ENCODE results near the gene CCL1.

Gene CCL1

DNA sequence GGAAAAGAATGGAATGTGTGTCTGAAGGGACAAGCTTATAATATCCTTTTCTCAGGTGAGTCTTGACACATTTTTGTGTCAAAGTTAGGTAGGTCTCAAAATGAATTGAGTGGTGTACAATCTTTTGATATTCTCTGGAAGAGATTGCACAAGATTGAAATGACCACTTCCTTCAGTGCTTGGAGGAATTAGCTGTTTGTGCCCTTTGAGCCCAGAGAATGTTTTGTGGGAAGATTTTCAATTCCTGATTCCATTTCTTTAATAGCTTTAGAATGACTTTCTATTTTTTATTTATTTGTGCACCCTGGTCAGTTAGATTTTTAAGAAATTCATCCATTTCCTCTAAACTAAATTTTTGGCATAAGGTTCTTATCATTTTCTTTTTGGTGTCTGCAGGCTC is 8.4 kb downstream of the CCL1 start:
- H3K27me3 ChIP-seq (replicated peaks in 2 of 5; ENCODE audit: control insufficient read depth in 4 of 5, insufficient read depth in 5 of 5, low read length in 4 of 5): peaks cover 0 to 2% (median 0%) of the 10 kb centered on the region in 5 experiments
- H3K36me3 ChIP-seq (ENCODE audit: control insufficient read depth in 4 of 4, insufficient read depth in 4 of 4, low read length in 3 of 4): no peaks in the 10 kb centered on the region
- DNase-seq: no peak
- H3K9me3 ChIP-seq (ENCODE audit: control extremely low read depth in 1 of 5, control insufficient read depth in 4 of 5, insufficient read depth in 2 of 5, low read depth in 1 of 5, low read length in 4 of 5): no peaks in the 10 kb centered on the region
- POLR2A ChIA-PET: no interaction called here
- CTCF ChIA-PET: interaction anchor here (11.9 kb wide), 1 partner anchor 152 kb away, joined by 318 read pairs; no protein-coding TSS in a partner anchor
- H3K4me3 ChIP-seq (ENCODE audit: control insufficient read depth in 1 of 7, extremely low read depth in 1 of 7, insufficient read depth in 4 of 7, low read depth in 2 of 7, low read length in 6 of 7): no peak overlapping the region
- no peak overlapping the region for H3K27ac ChIP-seq (ENCODE audit: insufficient read depth in 1 of 2, low read depth in 1 of 2, low read length in 2 of 2, poor library complexity in 1 of 2, severe bottlenecking in 2 of 2)
- peaks cover 0 to 2% (median 0%) of the 10 kb centered on the region in 4 experiments for H3K4me1 ChIP-seq (ENCODE audit: control extremely low read depth in 1 of 4, control insufficient read depth in 4 of 4, insufficient read depth in 4 of 4, low read length in 3 of 4)

DNA sequence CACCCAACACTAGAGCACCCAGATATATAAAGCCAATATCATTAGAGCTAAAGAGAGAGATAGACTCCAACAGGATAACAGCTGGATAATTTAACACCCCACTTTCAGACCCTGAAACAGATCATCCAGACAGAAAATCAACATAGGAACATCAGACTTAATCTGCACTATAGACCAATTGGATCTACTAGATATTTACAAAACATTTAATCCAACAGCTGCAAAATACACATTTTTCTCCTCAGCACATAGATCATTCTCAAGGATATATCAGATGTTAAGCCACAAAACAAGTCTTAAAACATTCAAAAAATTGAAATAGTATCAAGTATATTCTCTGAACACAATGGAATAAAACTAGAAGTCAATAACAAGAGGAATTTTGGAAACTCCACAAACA is 10.8 kb downstream of the CCL1 start:
- H3K27ac ChIP-seq (ENCODE audit: insufficient read depth in 1 of 2, low read depth in 1 of 2, low read length in 2 of 2, poor library complexity in 1 of 2, severe bottlenecking in 2 of 2): no peak overlapping the region
- no peaks in the 10 kb centered on the region for H3K36me3 ChIP-seq (ENCODE audit: control insufficient read depth in 4 of 4, insufficient read depth in 4 of 4, low read length in 3 of 4)
- ChIA-PET POLR2A (no interaction called here), CTCF (interaction anchor here (1.0 to 1.3 kb wide), 2 partner anchors 9 to 150 kb away, joined by 6 read pairs; no protein-coding TSS in a partner anchor)
- DNase-seq: no peak
- H3K9me3 ChIP-seq (ENCODE audit: control extremely low read depth in 1 of 5, control insufficient read depth in 4 of 5, insufficient read depth in 2 of 5, low read depth in 1 of 5, low read length in 4 of 5): no peaks in the 10 kb centered on the region
- peaks cover 0 to 4% (median 0%) of the 10 kb centered on the region in 5 experiments for H3K27me3 ChIP-seq (replicated peaks in 2 of 5; ENCODE audit: control insufficient read depth in 4 of 5, insufficient read depth in 5 of 5, low read length in 4 of 5)
- no peaks in the 10 kb centered on the region for H3K4me1 ChIP-seq (ENCODE audit: control extremely low read depth in 1 of 4, control insufficient read depth in 4 of 4, insufficient read depth in 4 of 4, low read length in 3 of 4)
- no peak overlapping the region for H3K4me3 ChIP-seq (ENCODE audit: control insufficient read depth in 1 of 7, extremely low read depth in 1 of 7, insufficient read depth in 4 of 7, low read depth in 2 of 7, low read length in 6 of 7)

DNA sequence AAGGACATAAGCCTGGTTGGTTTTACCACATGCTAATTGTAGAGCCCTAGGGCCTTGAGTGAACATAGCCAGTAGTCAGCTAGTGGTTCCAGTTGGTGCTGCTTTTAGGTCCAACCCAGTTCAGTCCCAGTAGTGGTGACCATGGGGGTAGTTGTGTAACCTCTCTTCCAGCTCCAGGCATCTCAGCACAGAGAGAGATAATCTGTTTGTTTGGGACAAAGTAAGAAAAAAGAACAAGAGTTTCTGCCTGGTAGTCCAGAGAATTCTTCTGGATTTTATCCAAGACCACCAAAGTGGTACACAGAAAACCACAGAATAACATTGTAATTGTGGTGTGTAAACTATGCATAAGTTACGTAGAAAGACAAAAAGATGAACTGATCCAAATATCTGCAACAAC is 11.9 kb downstream of the CCL1 start:
- no CpG with 5 or more reads among the region's 1 CpG for WGBS (ENCODE audit: insufficient coverage)
- Histone ChIP-seq H3K36me3 (ENCODE audit: control insufficient read depth in 4 of 4, insufficient read depth in 4 of 4, low read length in 3 of 4) (no peaks in the 10 kb centered on the region), H3K27ac (ENCODE audit: insufficient read depth in 1 of 2, low read depth in 1 of 2, low read length in 2 of 2, poor library complexity in 1 of 2, severe bottlenecking in 2 of 2) (no peak overlapping the region), H3K27me3 (replicated peaks in 2 of 5; ENCODE audit: control insufficient read depth in 4 of 5, insufficient read depth in 5 of 5, low read length in 4 of 5) (peaks cover 0 to 4% (median 0%) of the 10 kb centered on the region in 5 experiments), H3K4me3 (ENCODE audit: control insufficient read depth in 1 of 7, extremely low read depth in 1 of 7, insufficient read depth in 4 of 7, low read depth in 2 of 7, low read length in 6 of 7) (no peak overlapping the region), H3K9me3 (ENCODE audit: control extremely low read depth in 1 of 5, control insufficient read depth in 4 of 5, insufficient read depth in 2 of 5, low read depth in 1 of 5, low read length in 4 of 5) (no peaks in the 10 kb centered on the region), H3K4me1 (ENCODE audit: control extremely low read depth in 1 of 4, control insufficient read depth in 4 of 4, insufficient read depth in 4 of 4, low read length in 3 of 4) (no peaks in the 10 kb centered on the region)
- POLR2A ChIA-PET: no interaction called here
- CTCF ChIA-PET: interaction anchor here (2.6 kb wide), 1 partner anchor 10 kb away, joined by 13 read pairs; no protein-coding TSS in a partner anchor
- DNase-seq: no peak

DNA sequence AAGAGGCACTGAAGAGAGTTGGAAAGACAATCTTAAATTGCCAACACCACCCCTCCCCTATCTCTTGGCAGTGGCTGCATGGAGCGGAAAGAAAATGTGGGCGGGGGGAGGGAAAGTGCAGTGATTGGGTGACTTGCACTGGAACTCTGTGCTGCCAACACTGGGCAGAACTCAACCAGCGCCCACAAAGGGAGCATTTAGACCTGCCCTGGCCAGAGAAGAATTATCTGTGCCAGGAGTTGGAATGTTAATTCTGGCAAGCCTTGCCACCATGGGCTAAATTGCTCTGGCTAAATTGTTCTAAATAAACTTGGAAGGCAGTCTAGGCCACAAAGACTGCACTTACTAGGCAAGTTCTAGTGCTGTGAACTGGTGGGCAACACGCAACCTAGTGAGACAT is 13.3 kb downstream of the CCL1 start:
- Histone ChIP-seq H3K9me3 (ENCODE audit: control extremely low read depth in 1 of 5, control insufficient read depth in 4 of 5, insufficient read depth in 2 of 5, low read depth in 1 of 5, low read length in 4 of 5) (no peaks in the 10 kb centered on the region), H3K4me3 (ENCODE audit: control insufficient read depth in 1 of 7, extremely low read depth in 1 of 7, insufficient read depth in 4 of 7, low read depth in 2 of 7, low read length in 6 of 7) (no peak overlapping the region), H3K36me3 (ENCODE audit: control insufficient read depth in 4 of 4, insufficient read depth in 4 of 4, low read length in 3 of 4) (no peaks in the 10 kb centered on the region), H3K4me1 (ENCODE audit: control extremely low read depth in 1 of 4, control insufficient read depth in 4 of 4, insufficient read depth in 4 of 4, low read length in 3 of 4) (no peaks in the 10 kb centered on the region), H3K27me3 (replicated peaks in 2 of 5; ENCODE audit: control insufficient read depth in 4 of 5, insufficient read depth in 5 of 5, low read length in 4 of 5) (peaks cover 0 to 4% (median 0%) of the 10 kb centered on the region in 5 experiments), H3K27ac (ENCODE audit: insufficient read depth in 1 of 2, low read depth in 1 of 2, low read length in 2 of 2, poor library complexity in 1 of 2, severe bottlenecking in 2 of 2) (no peak overlapping the region)
- DNase-seq: no peak
- CTCF ChIA-PET: interaction anchor here (0.6 to 2.7 kb wide), 3 partner anchors 11 to 149 kb away, joined by 7 to 13 read pairs (median 12); no protein-coding TSS in a partner anchor
- POLR2A ChIA-PET: interaction anchor here (0.6 to 0.7 kb wide), 2 partner anchors 13 to 41 kb away, joined by 3 to 4 read pairs; partner anchors contain the start of gene CCL1
- 100% methylated on average over 4 of the region's 4 CpGs for WGBS (ENCODE audit: insufficient coverage)

DNA sequence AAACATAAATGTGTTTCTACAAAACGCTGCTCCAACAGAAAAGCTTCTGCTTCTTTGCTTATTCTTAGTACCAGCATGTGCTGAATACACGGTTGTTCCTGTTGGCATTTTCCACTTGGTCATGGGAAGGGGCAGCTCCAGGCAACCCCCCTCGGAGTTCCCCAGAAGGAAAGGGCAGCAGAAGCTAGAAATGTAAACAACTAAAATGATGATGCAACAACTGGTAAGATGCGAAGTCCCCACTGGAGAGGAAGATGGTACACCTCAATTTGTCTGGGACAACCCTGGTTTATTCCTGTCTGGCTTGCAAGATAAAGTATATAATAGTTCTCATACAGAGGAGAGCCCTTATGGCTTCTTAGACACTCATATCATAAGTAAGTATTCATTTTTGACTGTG is 16.0 kb downstream of the CCL1 start:
- 68% methylated on average over 3 of the region's 4 CpGs for WGBS (ENCODE audit: insufficient coverage)
- Histone ChIP-seq H3K36me3 (ENCODE audit: control insufficient read depth in 4 of 4, insufficient read depth in 4 of 4, low read length in 3 of 4) (no peaks in the 10 kb centered on the region), H3K4me1 (ENCODE audit: control extremely low read depth in 1 of 4, control insufficient read depth in 4 of 4, insufficient read depth in 4 of 4, low read length in 3 of 4) (no peaks in the 10 kb centered on the region), H3K27me3 (replicated peaks in 2 of 5; ENCODE audit: control insufficient read depth in 4 of 5, insufficient read depth in 5 of 5, low read length in 4 of 5) (peaks cover 0 to 4% (median 0%) of the 10 kb centered on the region in 5 experiments), H3K9me3 (ENCODE audit: control extremely low read depth in 1 of 5, control insufficient read depth in 4 of 5, insufficient read depth in 2 of 5, low read depth in 1 of 5, low read length in 4 of 5) (no peaks in the 10 kb centered on the region), H3K27ac (ENCODE audit: insufficient read depth in 1 of 2, low read depth in 1 of 2, low read length in 2 of 2, poor library complexity in 1 of 2, severe bottlenecking in 2 of 2) (no peak overlapping the region), H3K4me3 (ENCODE audit: control insufficient read depth in 1 of 7, extremely low read depth in 1 of 7, insufficient read depth in 4 of 7, low read depth in 2 of 7, low read length in 6 of 7) (no peak overlapping the region)
- ChIA-PET POLR2A (no interaction called here), CTCF (no interaction called here)
- no peak for DNase-seq

DNA sequence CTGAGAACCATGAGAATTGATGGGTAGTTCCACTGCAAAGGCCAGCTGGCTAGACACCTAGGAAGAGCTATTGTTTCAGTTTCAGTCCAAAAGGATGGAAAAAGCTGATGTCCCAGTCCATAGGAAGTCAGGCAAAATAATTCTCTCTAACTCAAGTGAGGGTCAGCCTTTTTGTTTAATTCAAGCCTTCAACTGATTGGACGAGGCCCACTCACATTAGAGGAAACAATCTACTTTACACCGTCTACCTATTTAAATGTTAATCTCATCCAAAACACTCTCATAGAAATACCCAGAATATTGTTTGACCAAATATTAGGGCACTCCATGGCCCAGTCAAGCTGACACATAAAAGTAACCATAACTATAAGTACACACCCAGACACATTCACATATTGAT is 21.1 kb downstream of the CCL1 start:
- ChIA-PET CTCF (interaction anchor here (1.4 kb wide), 1 partner anchor 141 kb away, joined by 4 read pairs; no protein-coding TSS in a partner anchor), POLR2A (no interaction called here)
- Histone ChIP-seq H3K4me1 (ENCODE audit: control extremely low read depth in 1 of 4, control insufficient read depth in 4 of 4, insufficient read depth in 4 of 4, low read length in 3 of 4) (no peaks in the 10 kb centered on the region), H3K36me3 (ENCODE audit: control insufficient read depth in 4 of 4, insufficient read depth in 4 of 4, low read length in 3 of 4) (no peaks in the 10 kb centered on the region), H3K9me3 (ENCODE audit: control extremely low read depth in 1 of 5, control insufficient read depth in 4 of 5, insufficient read depth in 2 of 5, low read depth in 1 of 5, low read length in 4 of 5) (no peaks in the 10 kb centered on the region), H3K27ac (ENCODE audit: insufficient read depth in 1 of 2, low read depth in 1 of 2, low read length in 2 of 2, poor library complexity in 1 of 2, severe bottlenecking in 2 of 2) (no peak overlapping the region), H3K27me3 (replicated peaks in 2 of 5; ENCODE audit: control insufficient read depth in 4 of 5, insufficient read depth in 5 of 5, low read length in 4 of 5) (no peaks in the 10 kb centered on the region), H3K4me3 (ENCODE audit: control insufficient read depth in 1 of 7, extremely low read depth in 1 of 7, insufficient read depth in 4 of 7, low read depth in 2 of 7, low read length in 6 of 7) (no peak overlapping the region)
- no peak for DNase-seq
- WGBS (ENCODE audit: insufficient coverage): 98% methylated on average over 2 of the region's 2 CpGs

DNA sequence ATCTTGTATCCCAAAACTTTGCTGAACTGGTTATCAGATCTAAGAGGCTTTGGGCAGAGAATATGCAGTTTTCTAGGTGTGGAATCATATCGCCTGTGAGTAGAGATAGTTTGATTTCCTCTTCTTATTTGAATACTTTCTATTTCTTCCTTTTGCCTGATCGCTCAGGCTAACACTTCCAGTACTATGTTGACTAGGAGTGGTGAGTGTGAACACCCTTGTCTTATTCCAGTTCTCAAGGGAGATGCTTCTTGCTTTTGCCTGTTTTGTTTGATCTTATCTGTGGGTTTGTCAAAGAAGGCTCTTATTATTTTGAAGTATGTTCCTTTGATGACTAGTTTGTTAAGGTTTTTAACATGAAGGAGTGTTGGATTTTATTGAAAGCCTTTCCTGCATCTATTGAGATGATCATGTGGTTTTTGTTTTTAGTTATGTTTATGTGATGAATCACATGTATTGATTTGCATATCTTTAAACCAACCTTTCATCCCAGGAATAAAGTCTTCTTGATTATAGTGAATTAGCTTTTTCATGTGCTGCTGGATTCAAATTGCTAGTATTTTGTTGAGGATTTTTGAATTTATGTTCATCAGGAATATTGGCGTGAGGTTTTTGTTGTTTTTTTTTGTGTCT is 23.8 kb downstream of the CCL1 start:
- Histone ChIP-seq H3K36me3 (ENCODE audit: control insufficient read depth in 4 of 4, insufficient read depth in 4 of 4, low read length in 3 of 4) (no peaks in the 10 kb centered on the region), H3K27ac (ENCODE audit: insufficient read depth in 1 of 2, low read depth in 1 of 2, low read length in 2 of 2, poor library complexity in 1 of 2, severe bottlenecking in 2 of 2) (no peak overlapping the region), H3K4me3 (ENCODE audit: control insufficient read depth in 1 of 7, extremely low read depth in 1 of 7, insufficient read depth in 4 of 7, low read depth in 2 of 7, low read length in 6 of 7) (no peak overlapping the region), H3K9me3 (ENCODE audit: control extremely low read depth in 1 of 5, control insufficient read depth in 4 of 5, insufficient read depth in 2 of 5, low read depth in 1 of 5, low read length in 4 of 5) (no peaks in the 10 kb centered on the region), H3K27me3 (replicated peaks in 2 of 5; ENCODE audit: control insufficient read depth in 4 of 5, insufficient read depth in 5 of 5, low read length in 4 of 5) (no peaks in the 10 kb centered on the region), H3K4me1 (ENCODE audit: control extremely low read depth in 1 of 4, control insufficient read depth in 4 of 4, insufficient read depth in 4 of 4, low read length in 3 of 4) (no peaks in the 10 kb centered on the region)
- DNase-seq: no peak
- WGBS (ENCODE audit: insufficient coverage): 100% methylated on average over 1 of the region's 3 CpGs
- ChIA-PET POLR2A (no interaction called here), CTCF (interaction anchor here (1.6 kb wide), 1 partner anchor 23 kb away, joined by 4 read pairs; no protein-coding TSS in a partner anchor)
